Neural progenitor cell (in vitro differentiated cells): ENCODE data around the gene FCMR. TPM values are rescaled to one million over a fixed set of nuclear protein-coding genes. Genes with fewer than 3 reads are reported as not detected.

Experiments
- DNase-seq: peaks from one replicate; pipeline ENCODE4 v3.0.0-alpha.2; 2016; ENCODE audit warnings: low spot score
- H2AFZ ChIP-seq: fragments of 200-600 bp; sonication (generic); replicated peaks from 2 replicates; pipeline ENCODE4 v1.6.1; 2016; ENCODE audit warnings: antibody characterized with exemption
- H3F3A ChIP-seq: fragments of 200-600 bp; sonication (generic); 2 replicates; pipeline ENCODE4 v1.6.1; 2016; ENCODE audit warnings: antibody characterized with exemption, low read depth
- H3K27ac ChIP-seq: fragments of 200-600 bp; sonication (generic); 2 replicates; pipeline ENCODE4 v1.5.1; 2016; ENCODE audit warnings: mild to moderate bottlenecking
- H3K27me3 ChIP-seq: fragments of 200-600 bp; sonication (generic); 2 replicates; pipeline ENCODE4 v1.6.1; 2016; ENCODE audit warnings: mild to moderate bottlenecking, moderate library complexity
- H3K36me3 ChIP-seq: fragments of 200-600 bp; sonication (generic); 2 replicates; pipeline ENCODE4 v1.5.1; 2016
- H3K4me1 ChIP-seq: fragments of 200-600 bp; sonication (generic); 2 replicates; pipeline ENCODE4 v1.6.1; 2016; ENCODE audit warnings: mixed run types
- H3K4me2 ChIP-seq: fragments of 200-600 bp; sonication (generic); 2 replicates; pipeline ENCODE4 v1.6.1; 2016
- H3K4me3 ChIP-seq: fragments of 200-600 bp; sonication (generic); 2 replicates; pipeline ENCODE4 v1.5.1; 2016
- H3K79me2 ChIP-seq: fragments of 200-600 bp; sonication (generic); 2 replicates; pipeline ENCODE4 v1.6.1; 2016; ENCODE audit warnings: low read depth
- H3K9ac ChIP-seq: fragments of 200-600 bp; sonication (generic); 2 replicates; pipeline ENCODE4 v1.6.1; 2016
- H3K9me3 ChIP-seq: fragments of 200-600 bp; sonication (generic); 2 replicates; pipeline ENCODE4 v1.5.1; 2016; ENCODE audit warnings: low read depth
- H4K20me1 ChIP-seq: fragments of 200-600 bp; sonication (generic); 2 replicates; pipeline ENCODE4 v1.6.1; 2016; ENCODE audit warnings: low read depth
- H3K27ac Mint-ChIP-seq: 3 replicates; pipeline ENCODE4 v1.8.0; 2021; ENCODE audit warnings: mixed read lengths
- H3K27me3 Mint-ChIP-seq: 2 replicates; pipeline ENCODE4 v1.8.0; 2022; ENCODE audit warnings: low read depth, mild to moderate bottlenecking, inconsistent platforms, moderate library complexity, mixed read lengths; ENCODE audit not compliant: insufficient read depth
- H3K36me3 Mint-ChIP-seq: 3 replicates; pipeline ENCODE4 v1.8.0; 2021; ENCODE audit warnings: mixed read lengths
- H3K4me1 Mint-ChIP-seq: 3 replicates; pipeline ENCODE4 v1.8.0; 2021; ENCODE audit warnings: mixed read lengths
- H3K4me3 Mint-ChIP-seq: 3 replicates; pipeline ENCODE4 v1.8.0; 2021; ENCODE audit warnings: mild to moderate bottlenecking, moderate library complexity, mixed read lengths
- H3K9me3 Mint-ChIP-seq: 3 replicates; pipeline ENCODE4 v1.8.0; 2020; ENCODE audit warnings: mixed read lengths
- CTCF ChIP-seq: fragments of 200-600 bp; sonication (generic); IDR thresholded peaks from 2 replicates; pipeline ENCODE4 v1.5.1; 2017; ENCODE audit warnings: antibody characterized with exemption, mild to moderate bottlenecking
- EZH2 ChIP-seq: fragments of 200-600 bp; sonication (generic); IDR thresholded peaks from 2 replicates; pipeline ENCODE4 v1.6.1; 2017; ENCODE audit warnings: antibody characterized with exemption, mild to moderate bottlenecking, moderate library complexity
- EZH2phosphoT487 ChIP-seq: fragments of 200-600 bp; sonication (generic); IDR thresholded peaks from 2 replicates; pipeline ENCODE4 v1.6.1; 2017; ENCODE audit warnings: antibody characterized with exemption
- total RNA-seq: library from RNA; depleted of rRNA; stranded (reverse); fragments of >200 nt; gene quantifications from 2 replicates; pipeline ENCODE4 v1.2.3, GENCODE V29; 2015; ENCODE audit warnings: low replicate concordance

The FCMR gene
- total RNA-seq, 1 donor from 2014 or later = not detected

- H3F3A ChIP-seq = no peaks in the 10 kb centered on the region
- no peaks in the 10 kb centered on the region for H3K9me3 ChIP-seq
- H3K4me3 ChIP-seq = no peak overlapping the region
- peaks cover 5% of the 10 kb centered on the region for H3K4me1 Mint-ChIP-seq
- no peak overlapping the region for H2AFZ ChIP-seq
- no peak for DNase-seq
- H3K27me3 ChIP-seq = no peaks in the 10 kb centered on the region
- H3K27ac ChIP-seq = no peak overlapping the region
- TF ChIP-seq EZH2phosphoT487 (no peak), EZH2 (no peak), CTCF (no peak)
- peaks cover 7% of the 10 kb centered on the region for H3K27me3 Mint-ChIP-seq
- H3K4me2 ChIP-seq = no peak overlapping the region
- H3K36me3 Mint-ChIP-seq = no peaks in the 10 kb centered on the region
- H3K4me3 Mint-ChIP-seq = no peak overlapping the region
- no peaks in the 10 kb centered on the region for H3K36me3 ChIP-seq
- no peak overlapping the region for H3K9ac ChIP-seq
- no peaks in the 10 kb centered on the region for H3K79me2 ChIP-seq
- no peaks in the 10 kb centered on the region for H3K9me3 Mint-ChIP-seq
- no peaks in the 10 kb centered on the region for H4K20me1 ChIP-seq
- H3K27ac Mint-ChIP-seq = no peak overlapping the region
- H3K4me1 ChIP-seq = no peaks in the 10 kb centered on the region
Observed at GRCh38 chr1:206899717-206900116, 22.0 kb downstream of the FCMR start.

GRCh38 chr1:206898915-206899431 is 22.8 kb downstream of the FCMR start:
- Mint-ChIP-seq H3K9me3 (no peaks in the 10 kb centered on the region), H3K4me1 (peaks cover 5% of the 10 kb centered on the region), H3K27me3 (peaks cover 3% of the 10 kb centered on the region), H3K4me3 (no peak overlapping the region), H3K36me3 (no peaks in the 10 kb centered on the region), H3K27ac (no peak overlapping the region)
- no peaks in the 10 kb centered on the region for H4K20me1 ChIP-seq
- H2AFZ ChIP-seq = no peak overlapping the region
- H3K27me3 ChIP-seq = no peaks in the 10 kb centered on the region
- no peak overlapping the region for H3K4me3 ChIP-seq
- H3K79me2 ChIP-seq = no peaks in the 10 kb centered on the region
- TF ChIP-seq CTCF (no peak), EZH2phosphoT487 (no peak)
- no peak for DNase-seq
- no peak overlapping the region for H3K9ac ChIP-seq
- no peaks in the 10 kb centered on the region for H3K4me1 ChIP-seq
- H3K4me2 ChIP-seq = no peak overlapping the region
- no peak overlapping the region for H3K27ac ChIP-seq
- no peaks in the 10 kb centered on the region for H3K9me3 ChIP-seq
- H3F3A ChIP-seq = no peaks in the 10 kb centered on the region
- H3K36me3 ChIP-seq = no peaks in the 10 kb centered on the region

- Histone ChIP-seq H3K9ac (no peak overlapping the region), H2AFZ (no peak overlapping the region), H4K20me1 (no peaks in the 10 kb centered on the region), H3K36me3 (no peaks in the 10 kb centered on the region), H3K4me2 (no peak overlapping the region), H3K4me1 (no peaks in the 10 kb centered on the region), H3F3A (no peaks in the 10 kb centered on the region), H3K27ac (no peak overlapping the region), H3K79me2 (no peaks in the 10 kb centered on the region), H3K9me3 (no peaks in the 10 kb centered on the region), H3K4me3 (no peak overlapping the region), H3K27me3 (no peaks in the 10 kb centered on the region)
- Mint-ChIP-seq H3K4me1 (peaks cover 5% of the 10 kb centered on the region), H3K27me3 (peaks cover 3% of the 10 kb centered on the region), H3K9me3 (no peaks in the 10 kb centered on the region), H3K4me3 (no peak overlapping the region), H3K27ac (no peak overlapping the region), H3K36me3 (no peaks in the 10 kb centered on the region)
- no peak for DNase-seq
- no peak for TF ChIP-seq EZH2phosphoT487
- TF ChIP-seq CTCF = no peak
- no peak for TF ChIP-seq EZH2
Observed at GRCh38 chr1:206898089-206898914, 23.4 kb downstream of the FCMR start.
